GM21619 (cell line): ENCODE data around the gene GCK.

Source experiments
- ATAC-seq: cut with Tn5 transposase; IDR thresholded peaks from one replicate; pipeline ENCODE4 v1.9.1; 2021; ENCODE audit not compliant: unreplicated experiment

Gene GCK

DNA sequence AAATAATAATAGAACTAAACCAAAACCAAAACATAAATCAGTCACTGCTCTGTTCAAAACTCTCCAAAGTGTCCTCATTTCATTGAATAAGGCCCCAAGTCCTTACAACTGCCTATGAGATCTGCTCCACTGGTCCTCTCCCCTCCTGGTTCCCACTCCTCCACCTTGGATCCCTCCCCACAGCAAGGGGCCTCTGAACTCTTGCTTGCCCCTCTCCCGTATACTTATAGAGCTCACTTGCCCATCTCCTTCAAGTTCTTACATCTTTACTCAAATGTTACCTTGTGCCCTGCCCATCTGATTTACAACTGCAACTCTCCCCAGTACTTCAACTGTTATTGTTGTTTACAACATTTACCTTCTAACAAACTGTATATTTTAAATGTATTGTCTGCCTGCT lies 66.7 kb downstream of the GCK start:
- no peak for ATAC-seq

DNA sequence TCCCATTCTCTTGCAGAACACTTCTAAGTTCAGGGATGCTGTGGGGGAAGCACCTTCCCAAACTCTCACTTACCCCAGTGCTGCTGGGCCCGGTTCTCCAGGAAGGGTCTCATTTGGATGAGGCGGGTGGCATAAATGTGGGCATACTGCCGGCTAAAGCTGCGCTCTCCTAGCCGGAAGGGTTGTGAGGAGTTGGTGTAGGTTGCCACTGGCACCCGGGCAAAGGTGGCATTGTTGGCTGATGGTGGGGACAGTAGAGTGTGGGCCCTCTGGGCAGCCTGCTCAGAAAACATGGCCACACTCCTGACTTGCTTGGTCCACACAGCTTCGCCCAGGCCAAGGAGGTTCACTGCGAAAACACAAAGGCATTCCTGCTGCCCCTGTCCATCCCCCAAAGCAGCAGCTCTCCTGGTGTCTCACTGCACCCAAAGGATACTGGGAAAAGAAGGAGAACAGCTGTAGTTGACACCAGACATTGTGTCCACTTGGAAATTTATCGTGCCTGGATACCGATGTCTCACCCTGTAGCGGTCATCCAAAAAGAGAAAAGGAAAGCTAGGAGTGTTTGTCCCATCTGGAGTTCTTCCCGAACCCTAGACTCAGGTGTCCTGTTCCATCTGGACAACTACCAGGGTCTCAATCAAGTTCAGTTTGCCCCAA lies 67.3 kb downstream of the GCK start:
- ATAC-seq, result no peak

DNA sequence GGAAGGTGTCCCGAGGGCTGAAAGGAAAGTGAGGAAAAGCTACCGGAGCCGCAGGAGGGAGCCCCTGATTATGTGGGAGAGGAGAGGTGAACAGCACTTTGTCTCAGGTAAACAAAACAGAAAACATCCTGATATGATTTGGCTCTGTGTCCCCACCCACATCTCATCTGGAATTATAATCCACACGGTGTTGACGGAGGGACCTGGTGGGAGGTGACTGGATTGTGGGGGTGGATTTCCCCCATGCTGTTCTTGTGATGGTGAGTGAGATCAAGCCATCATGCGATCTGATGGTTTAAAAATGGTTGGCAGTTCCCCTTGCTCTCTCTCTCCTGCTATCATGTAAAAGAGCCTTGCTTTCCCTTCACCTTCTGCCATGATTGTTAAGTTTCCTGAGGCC lies 68.8 kb downstream of the GCK start:
- no peak for ATAC-seq

DNA sequence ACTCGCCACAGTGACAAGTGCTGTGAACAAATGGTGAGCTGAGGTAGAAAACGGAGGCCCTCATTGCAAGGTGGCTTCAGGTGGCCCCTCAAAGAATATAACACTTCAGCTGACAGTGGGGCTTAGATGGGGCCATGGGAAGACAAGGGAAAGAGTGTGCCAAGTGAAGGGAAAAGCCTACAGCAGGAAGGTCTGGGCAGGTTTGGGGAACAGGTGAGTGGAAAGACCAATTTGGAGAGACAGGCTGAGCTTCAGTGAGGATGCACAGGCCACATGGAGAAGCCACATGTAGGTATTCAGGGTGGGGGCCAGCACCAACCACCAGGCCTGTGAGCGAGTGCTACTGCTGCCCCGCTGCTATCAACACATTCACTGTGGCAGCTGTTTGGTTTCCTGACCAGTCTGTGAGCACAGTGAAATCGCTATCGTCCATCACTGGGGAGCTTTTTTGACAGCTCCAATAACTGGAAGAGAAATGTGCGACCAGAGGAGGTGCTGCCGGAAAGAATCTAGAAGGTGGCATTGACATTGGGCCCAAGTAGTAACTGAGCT lies 69.3 kb downstream of the GCK start:
- no peak for ATAC-seq

DNA sequence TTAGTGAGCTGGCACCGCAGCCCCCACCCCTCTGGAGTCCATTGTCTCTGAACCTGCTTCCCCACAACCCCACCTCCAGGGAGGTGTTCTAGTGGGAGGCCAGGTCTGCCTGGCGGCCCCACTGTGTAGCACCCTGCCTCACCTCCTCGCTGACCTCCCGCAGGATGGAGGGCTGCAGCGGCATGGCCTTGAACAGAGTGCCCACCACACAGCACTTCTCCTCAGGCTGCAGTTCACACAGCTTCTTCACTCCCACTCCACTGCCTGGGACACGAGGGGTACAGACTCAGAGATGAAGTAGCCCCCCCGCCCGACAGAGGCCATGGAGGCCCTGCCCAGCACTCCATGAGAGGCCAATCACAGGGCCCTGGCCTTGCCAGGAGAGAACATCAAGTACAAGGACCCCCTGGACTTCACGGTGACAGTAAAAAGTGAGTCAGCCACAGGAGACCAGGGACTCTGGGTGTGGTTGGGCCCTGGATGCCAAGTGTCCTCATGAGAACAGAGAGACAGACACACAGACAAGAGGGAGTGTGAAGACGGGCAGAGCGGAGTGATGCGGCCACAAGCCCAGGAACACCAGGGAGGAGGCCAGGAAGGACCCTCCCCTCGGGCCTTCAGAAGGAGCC lies 71.3 kb downstream of the GCK start:
- ATAC-seq, result no peak

DNA sequence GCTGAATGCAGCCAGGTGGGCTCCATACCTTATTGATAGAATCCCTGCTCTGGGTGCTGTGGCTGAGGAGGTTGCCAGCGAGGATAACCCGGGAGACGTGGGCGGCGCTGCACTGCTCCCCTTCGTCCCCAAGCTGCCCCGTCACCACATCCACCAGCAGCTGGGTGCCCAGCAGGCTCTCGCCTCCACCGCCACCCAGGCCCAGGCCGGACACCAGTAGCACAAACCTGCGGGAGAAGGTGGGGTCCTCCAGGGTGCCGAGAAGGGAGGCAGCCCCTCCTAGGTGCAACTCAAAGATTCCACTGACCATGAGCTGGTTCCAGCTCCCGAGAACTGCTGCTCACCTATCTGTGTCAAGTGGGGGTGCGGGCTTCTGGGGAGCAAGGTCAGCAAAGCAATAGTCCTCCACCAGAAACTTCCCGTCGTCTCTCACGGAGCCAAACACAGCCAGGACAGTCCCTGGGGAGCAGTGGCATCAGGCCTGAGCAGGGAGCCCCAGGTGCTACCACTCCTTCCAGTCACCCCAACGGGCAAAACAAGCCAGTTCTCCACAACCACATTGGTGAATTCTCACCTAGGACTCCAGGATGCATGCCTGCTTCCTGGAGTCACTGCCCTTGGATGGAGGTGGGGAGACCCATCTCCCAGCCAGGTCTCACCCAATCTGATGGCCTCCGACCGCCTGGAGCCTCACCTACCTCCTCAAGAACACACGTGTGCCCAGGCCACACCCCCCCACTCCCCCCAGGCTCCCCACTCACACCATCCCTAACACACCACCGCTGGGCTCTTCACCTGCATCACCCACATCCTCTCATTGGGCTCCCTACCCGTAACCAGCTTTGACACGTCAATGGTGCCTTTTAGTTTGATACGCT lies 72.2 kb downstream of the GCK start:
- ATAC-seq, result no peak

DNA sequence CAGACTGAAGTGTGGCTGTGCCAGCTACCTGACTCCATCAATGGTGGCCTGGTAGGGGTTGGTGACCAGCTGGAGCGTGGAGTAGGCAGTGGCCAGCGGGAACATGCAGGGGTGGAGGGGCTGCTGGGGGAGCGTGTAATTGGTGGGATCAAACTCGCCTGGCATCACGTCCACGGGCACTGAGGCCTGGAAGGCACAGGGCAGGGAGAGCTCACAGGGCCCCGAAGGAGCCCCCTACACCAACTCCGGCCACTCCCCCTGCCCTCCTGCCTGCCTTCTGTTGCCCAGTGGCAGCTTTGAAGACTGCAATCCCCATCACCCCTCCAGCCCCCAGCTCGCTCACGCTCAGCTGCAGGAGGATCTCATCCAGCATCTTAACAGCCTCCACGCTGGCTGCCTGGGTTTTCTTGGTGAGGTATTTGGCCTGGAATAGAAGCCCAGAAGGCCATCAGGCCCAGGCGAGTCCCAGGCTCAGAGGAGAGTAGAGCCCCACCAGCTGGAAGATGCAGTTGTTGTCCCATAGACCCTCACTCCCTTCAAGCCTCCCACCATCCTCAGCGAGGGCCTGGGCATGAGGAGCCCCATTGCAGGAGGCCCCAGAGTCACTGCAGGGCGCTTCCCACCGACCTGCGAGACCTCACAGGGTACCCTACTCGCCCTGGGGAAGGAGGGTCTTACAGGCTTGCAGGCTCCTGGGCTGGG lies 73.0 kb downstream of the GCK start:
- no peak for ATAC-seq

DNA sequence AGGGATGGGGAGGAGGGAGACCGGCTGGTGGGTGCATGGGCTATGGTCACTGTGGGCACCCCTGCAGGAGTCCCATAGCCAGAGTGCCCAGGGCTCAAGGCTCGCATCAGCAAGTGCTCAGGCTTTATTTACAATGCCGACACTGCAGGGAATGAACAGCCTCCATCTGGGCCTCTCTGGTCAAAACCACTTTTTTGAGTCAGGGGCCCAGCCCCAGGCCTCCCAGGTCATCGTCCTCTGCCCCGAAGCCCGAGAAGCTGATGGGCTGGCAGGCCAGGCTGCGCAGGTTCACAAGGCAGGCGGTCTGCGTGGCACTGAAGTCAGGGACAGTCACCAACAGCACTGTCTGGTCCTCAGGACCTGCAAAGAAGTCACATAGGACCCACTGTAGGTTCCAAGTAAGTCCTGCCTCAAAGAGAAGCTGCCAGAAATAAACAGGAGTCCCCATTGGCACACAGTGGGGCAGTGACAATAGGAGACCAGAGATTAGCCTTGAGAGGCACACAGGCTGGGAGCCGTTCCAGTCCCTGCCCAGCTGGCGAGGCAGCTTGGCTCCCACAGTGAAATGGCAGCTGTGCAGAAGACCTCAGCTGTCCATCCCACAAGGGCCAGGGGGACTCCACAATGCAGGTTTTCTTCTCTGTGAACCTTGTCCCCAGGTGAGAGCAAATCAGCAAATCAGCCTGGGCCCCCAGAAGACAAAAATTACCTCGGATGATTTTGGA lies 74.5 kb downstream of the GCK start:
- no peak for ATAC-seq

DNA sequence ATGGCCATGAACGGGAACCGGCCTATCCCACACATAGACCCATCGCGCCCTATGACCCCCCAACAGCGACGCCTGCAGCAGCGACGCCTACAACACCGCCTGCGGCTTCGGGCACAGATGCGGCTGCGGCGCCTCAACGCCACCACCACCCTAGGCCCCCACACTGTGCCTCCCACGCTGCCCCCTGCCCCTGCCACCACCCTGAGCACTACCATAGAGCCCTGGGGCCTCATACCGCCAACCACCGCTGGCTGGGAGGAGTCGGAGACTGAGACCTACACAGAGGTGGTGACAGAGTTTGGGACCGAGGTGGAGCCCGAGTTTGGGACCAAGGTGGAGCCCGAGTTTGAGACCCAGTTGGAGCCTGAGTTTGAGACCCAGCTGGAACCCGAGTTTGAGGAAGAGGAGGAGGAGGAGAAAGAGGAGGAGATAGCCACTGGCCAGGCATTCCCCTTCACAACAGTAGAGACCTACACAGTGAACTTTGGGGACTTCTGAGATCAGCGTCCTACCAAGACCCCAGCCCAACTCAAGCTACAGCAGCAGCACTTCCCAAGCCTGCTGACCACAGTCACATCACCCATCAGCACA lies 75.4 kb downstream of the GCK start:
- no peak for ATAC-seq

DNA sequence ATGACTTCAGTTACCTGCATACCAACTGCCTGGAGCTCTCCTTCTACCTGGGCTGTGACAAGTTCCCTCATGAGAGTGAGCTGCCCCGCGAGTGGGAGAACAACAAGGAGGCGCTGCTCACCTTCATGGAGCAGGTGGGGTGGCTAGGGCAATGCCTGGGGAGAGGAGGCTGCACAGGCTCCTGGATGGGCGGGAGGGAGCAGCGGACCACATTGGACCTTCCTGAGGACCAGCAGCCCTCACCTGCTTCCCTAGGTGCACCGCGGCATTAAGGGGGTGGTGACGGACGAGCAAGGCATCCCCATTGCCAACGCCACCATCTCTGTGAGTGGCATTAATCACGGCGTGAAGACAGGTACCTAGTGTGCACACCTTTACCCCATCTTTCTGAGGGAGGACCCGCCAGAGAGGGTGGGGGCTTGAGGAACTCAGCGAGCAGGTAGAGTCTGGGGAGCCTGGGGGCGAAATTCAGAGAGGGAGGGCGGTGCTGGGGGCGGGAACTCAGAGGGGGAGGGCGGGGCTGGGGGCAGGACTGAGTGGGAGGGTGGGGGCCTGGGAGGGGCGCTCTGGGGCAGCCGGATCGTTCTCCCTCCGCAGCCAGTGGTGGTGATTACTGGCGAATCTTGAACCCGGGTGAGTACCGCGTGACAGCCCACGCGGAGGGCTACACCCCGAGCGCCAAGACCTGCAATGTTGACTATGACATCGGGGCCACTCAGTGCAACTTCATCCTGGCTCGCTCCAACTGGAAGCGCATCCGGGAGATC lies 76.1 kb downstream of the GCK start:
- no peak for ATAC-seq

DNA sequence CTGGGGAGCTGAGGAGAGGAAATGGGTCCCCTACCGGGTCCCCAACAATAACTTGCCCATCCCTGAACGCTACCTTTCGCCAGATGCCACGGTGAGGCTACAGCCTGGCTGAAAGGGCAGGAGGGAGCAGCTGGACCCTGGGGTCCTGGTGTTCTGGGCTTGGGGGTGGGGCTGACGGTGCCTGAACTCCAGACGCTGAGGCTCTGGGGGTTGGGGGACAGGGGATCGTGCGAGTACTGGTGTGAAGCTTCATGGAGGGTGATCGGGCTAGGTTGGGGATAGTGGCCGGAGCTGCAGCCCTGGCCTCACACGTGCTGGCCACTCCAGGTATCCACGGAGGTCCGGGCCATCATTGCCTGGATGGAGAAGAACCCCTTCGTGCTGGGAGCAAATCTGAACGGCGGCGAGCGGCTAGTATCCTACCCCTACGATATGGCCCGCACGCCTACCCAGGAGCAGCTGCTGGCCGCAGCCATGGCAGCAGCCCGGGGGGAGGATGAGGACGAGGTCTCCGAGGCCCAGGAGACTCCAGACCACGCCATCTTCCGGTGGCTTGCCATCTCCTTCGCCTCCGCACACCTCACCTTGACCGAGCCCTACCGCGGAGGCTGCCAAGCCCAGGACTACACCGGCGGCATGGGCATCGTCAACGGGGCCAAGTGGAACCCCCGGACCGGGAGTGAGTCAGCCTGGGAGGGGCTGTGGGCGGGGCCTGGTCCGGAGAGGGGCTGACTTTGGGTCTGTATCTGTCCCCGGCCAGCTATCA lies 76.8 kb downstream of the GCK start:
- ATAC-seq, result no peak

DNA sequence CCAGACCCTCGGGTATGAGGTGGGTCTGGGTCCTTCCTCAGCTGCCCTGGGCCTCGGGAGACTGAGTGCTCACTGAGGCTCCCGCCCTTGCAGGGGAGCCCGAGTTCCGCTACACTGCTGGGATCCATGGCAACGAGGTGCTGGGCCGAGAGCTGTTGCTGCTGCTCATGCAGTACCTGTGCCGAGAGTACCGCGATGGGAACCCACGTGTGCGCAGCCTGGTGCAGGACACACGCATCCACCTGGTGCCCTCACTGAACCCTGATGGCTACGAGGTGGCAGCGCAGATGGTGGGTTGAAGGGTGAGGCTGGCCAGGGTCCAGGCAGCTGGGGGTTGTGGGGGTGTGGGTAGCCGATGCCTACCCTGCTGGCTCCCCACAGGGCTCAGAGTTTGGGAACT lies 77.5 kb downstream of the GCK start:
- no peak for ATAC-seq

DNA sequence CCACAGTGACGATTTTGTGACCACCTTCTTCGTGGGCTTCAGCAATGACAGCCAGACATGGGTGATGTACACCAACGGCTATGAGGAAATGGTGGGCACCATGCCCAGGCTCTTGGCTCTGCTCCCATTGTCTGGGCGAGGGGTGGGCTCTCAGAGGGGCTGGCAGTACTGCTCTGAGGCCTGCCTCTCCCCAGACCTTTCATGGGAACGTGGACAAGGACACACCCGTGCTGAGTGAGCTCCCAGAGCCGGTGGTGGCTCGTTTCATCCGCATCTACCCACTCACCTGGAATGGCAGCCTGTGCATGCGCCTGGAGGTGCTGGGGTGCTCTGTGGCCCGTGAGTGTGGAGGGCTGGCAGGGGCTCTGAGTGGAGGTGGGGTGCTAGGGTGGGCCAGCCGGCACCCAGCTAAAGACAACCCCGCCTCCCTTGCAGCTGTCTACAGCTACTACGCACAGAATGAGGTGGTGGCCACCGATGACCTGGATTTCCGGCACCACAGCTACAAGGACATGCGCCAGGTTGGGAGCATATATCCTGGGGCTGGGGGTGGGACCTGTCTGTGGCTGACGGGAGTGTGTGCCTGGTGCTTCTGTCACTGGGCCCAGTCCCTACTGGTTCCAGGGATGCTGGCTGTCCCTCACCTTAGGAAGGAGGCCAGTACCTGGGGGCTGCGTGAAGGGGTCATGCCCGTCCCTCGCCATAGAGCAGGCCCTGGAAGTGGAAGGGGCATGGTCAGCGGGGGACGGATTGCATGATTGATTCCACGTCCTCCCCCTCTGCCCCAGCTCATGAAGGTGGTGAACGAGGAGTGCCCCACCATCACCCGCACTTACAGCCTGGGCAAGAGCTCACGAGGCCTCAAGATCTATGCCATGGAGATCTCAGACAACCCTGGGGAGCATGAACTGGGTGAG lies 78.3 kb downstream of the GCK start:
- no peak for ATAC-seq

DNA sequence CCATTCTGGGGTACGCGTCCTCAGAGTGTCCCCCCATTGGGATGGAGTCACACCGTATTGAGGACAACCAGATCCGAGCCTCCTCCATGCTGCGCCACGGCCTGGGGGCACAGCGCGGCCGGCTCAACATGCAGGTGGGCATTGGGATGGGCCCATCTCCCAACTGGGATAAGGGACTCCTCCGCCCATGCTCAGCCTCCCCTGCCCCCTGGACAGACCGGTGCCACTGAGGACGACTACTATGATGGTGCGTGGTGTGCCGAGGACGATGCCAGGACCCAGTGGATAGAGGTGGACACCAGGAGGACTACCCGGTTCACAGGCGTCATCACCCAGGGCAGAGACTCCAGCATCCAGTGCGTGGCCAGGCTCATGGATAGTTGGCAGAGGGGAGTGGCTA lies 79.2 kb downstream of the GCK start:
- no peak for ATAC-seq

DNA sequence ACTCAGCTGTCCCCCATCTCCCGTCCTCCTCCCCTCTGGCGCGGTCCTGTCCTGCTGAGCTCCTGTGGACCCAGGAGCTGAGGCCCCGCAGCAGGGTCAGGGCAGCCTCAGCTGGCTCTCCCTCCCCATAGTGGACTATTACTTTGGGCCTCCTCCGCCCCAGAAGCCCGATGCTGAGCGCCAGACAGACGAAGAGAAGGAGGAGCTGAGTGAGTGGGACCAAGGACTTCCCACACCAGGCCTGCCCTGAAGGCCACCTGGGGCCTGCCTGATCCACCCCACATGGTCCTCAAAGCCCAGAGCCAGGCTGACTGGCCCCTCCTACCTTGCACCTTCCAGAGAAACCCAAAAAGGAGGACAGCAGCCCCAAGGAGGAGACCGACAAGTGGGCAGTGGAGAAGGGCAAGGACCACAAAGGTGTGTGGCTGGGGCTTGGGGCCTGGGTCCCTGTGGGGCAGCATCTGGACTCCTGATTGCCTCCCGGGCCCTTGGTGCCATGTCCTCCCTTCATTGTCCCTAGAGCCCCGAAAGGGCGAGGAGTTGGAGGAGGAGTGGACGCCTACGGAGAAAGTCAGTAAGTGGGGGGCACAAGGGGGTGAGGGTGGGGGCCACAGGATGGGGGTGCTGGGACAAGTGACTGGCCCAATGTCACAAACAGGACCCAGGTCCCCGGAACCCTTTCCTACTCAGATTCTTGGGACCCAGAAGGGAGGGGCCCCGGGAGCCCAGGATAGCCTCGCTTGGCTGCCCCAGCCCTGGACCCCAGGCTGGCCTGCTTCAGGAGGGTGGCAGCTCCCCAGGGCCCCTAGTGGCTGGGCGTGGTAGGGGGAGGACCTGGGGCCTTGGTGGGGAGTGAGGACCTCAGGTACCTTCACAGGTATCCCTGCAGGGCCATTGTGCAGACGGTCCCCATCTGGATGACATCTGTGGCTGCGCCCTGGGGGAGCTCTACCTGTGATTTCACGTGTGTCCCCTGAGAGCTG lies 80.2 kb downstream of the GCK start:
- ATAC-seq, result no peak

DNA sequence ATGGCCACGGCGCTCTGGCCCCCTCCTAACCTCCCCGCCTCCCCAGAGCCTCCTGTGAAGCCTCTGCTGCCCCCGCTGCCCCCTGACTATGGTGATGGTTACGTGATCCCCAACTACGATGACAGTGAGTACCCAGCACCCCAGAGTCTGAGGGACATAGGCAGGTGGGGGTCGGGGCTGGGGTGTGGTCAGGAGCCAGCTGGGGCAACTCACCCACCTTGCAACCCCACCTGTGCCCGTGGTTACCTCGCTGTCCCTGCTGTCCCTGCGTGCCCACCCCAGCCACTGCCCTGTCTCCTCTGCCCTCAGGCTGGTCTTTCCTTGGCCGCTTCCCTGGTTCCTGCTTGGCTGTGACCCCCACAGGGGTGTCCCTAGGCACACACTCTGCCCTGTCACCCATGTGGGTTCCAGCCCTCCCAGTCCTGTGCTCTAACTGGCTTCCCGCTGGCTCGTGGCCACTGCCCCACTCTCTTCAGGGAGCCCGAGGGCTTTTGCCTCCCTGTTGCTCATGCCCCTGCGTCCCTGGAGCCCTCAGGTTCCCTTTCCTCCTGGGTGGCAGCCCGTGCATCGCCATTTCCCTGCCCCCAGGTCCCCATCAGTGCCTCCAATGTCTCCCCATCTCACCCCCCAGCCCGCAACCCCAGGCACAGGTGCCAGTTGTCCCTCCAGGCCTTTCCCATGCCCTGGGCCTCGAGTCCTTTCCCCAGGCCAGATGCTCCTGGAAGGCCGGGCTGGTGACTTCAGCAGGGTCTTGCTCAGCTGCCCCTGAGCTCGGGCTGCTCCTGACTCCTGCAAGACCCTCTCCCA lies 81.1 kb downstream of the GCK start:
- no peak for ATAC-seq
